Smooth muscle cell (in vitro differentiated cells): ENCODE results near the gene LDB2. TPM values are rescaled to one million over a fixed set of nuclear protein-coding genes. Genes with fewer than 3 reads are reported as not detected.

Source experiments
- DNase-seq: peaks from one replicate; lab custom pipeline; 2025; ENCODE audit not compliant: unreplicated experiment; lab: John Stamatoyannopoulos, UW
- H2AFZ ChIP-seq: fragments of 200-600 bp; sonication (generic); 2 replicates; pipeline ENCODE4 v1.6.0; 2016; ENCODE audit warnings: antibody characterized with exemption, low read depth, mild to moderate bottlenecking
- H3F3A ChIP-seq: fragments of 200-600 bp; sonication (generic); 2 replicates; pipeline ENCODE4 v1.6.0; 2017; ENCODE audit warnings: antibody characterized with exemption, low read depth
- H3K27ac ChIP-seq: fragments of 200-600 bp; sonication (generic); 2 replicates; pipeline ENCODE4 v1.5.1; 2016; ENCODE audit warnings: low read depth, mild to moderate bottlenecking
- H3K27me3 ChIP-seq: fragments of 200-600 bp; sonication (generic); 2 replicates; pipeline ENCODE4 v1.6.1; 2016; ENCODE audit warnings: low read depth, mild to moderate bottlenecking
- H3K36me3 ChIP-seq: fragments of 200-600 bp; sonication (generic); 2 replicates; pipeline ENCODE4 v1.5.1; 2016; ENCODE audit warnings: low read depth
- H3K4me1 ChIP-seq: fragments of 200-600 bp; sonication (generic); 2 replicates; pipeline ENCODE4 v1.5.1; 2016; ENCODE audit warnings: low read depth
- H3K4me2 ChIP-seq: fragments of 200-600 bp; sonication (generic); 2 replicates; pipeline ENCODE4 v1.6.0; 2016; ENCODE audit warnings: mild to moderate bottlenecking
- H3K4me3 ChIP-seq: fragments of 200-600 bp; sonication (generic); 2 replicates; pipeline ENCODE4 v1.5.1; 2016; ENCODE audit warnings: mild to moderate bottlenecking
- H3K79me2 ChIP-seq: fragments of 200-600 bp; sonication (generic); 2 replicates; pipeline ENCODE4 v1.6.0; 2016; ENCODE audit warnings: low read depth, mild to moderate bottlenecking
- H3K9ac ChIP-seq: fragments of 200-600 bp; sonication (generic); 2 replicates; pipeline ENCODE4 v1.6.0; 2016; ENCODE audit warnings: low read depth
- H3K9me3 ChIP-seq: fragments of 200-600 bp; sonication (generic); replicated peaks from 2 replicates; pipeline ENCODE4 v1.5.1; 2016; ENCODE audit warnings: low read depth
- H4K20me1 ChIP-seq: fragments of 200-600 bp; sonication (generic); 2 replicates; pipeline ENCODE4 v1.6.0; 2016; ENCODE audit warnings: low read depth
- CTCF ChIP-seq: fragments of 200-600 bp; sonication (generic); IDR thresholded peaks from 2 replicates; pipeline ENCODE4 v1.5.1; 2017; ENCODE audit warnings: borderline replicate concordance, mild to moderate bottlenecking, antibody characterized with exemption; ENCODE audit not compliant: insufficient read depth, poor library complexity, severe bottlenecking
- WGBS: methylation state at CpG from one replicate; pipeline ENCODE4 v1.1.7; 2016; ENCODE audit warnings: low lambda C conversion rate; 5-methylcytosine and 5-hydroxymethylcytosine counted together
- polyA plus RNA-seq: library from polyadenylated mRNA; unstranded; fragments of >200 nt; fragmentation: Nextera tagmentation; extraction: Ambion mirVana; gene quantifications from 2 replicates; pipeline ENCODE4 v1.2.1, GENCODE V29; 2016
- total RNA-seq: library from RNA; depleted of rRNA; stranded (reverse); fragments of >200 nt; gene quantifications from 2 replicates; pipeline ENCODE4 v1.2.3, GENCODE V29; 2014

Gene LDB2
- total and polyA plus RNA-seq, 2 experiments from 2014 or later, result 30.6 to 61.5 TPM

GRCh38 chr4:16588651-16589050 lies 309.8 kb downstream of the LDB2 start:
- no peak overlapping the region for H3K9ac ChIP-seq
- no peaks in the 10 kb centered on the region for H3K27me3 ChIP-seq
- no peaks in the 10 kb centered on the region for H3K36me3 ChIP-seq
- no peak overlapping the region for H2AFZ ChIP-seq
- no peaks in the 10 kb centered on the region for H3K79me2 ChIP-seq
- WGBS, result 97% methylated on average over 6 of the region's 6 CpGs
- H3K4me3 ChIP-seq, result no peak overlapping the region
- no peak for TF ChIP-seq CTCF
- H3K4me2 ChIP-seq, result no peak overlapping the region
- no peak overlapping the region for H3K27ac ChIP-seq
- H4K20me1 ChIP-seq, result no peaks in the 10 kb centered on the region
- peaks cover 21% of the 10 kb centered on the region for H3K4me1 ChIP-seq
- H3K9me3 ChIP-seq, result no peaks in the 10 kb centered on the region
- no peaks in the 10 kb centered on the region for H3F3A ChIP-seq
- no peak for DNase-seq

DNA sequence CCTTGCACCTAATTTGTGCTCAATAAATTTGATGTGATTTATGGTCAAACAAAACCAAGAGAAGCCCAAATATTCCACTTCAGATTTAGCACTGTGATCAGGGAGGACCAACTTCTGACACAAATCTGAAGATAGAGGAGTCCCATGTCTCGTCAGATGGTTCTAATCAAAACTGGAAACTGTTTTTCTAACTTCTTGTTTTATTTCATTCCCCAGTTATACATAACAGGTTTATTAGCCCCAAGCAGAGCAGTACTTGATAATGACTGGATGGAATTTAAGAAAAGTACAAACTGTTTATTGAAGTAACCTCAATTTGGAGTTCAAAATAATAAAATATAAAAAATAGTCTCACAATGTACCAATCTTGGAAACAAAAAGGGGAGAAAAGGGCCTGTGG lies 310.3 kb downstream of the LDB2 start:
- Histone ChIP-seq H3K4me1 (peaks cover 21% of the 10 kb centered on the region), H3K27ac (no peak overlapping the region), H3K4me2 (no peak overlapping the region), H3K36me3 (no peaks in the 10 kb centered on the region), H3K27me3 (no peaks in the 10 kb centered on the region), H2AFZ (no peak overlapping the region), H3K4me3 (no peak overlapping the region), H3K79me2 (no peaks in the 10 kb centered on the region), H3K9me3 (no peaks in the 10 kb centered on the region), H3F3A (no peaks in the 10 kb centered on the region), H4K20me1 (no peaks in the 10 kb centered on the region), H3K9ac (no peak overlapping the region)
- no peak for DNase-seq
- TF ChIP-seq CTCF, result no peak
- 95% methylated on average over 1 of the region's 1 CpG for WGBS

- WGBS, result 97% methylated on average over 7 of the region's 7 CpGs
- no peak overlapping the region for H3K4me2 ChIP-seq
Measured at GRCh38 chr4:16585053-16585452, 313.4 kb downstream of the LDB2 start.

More at GRCh38 chr4:16585053-16585452, 313.4 kb downstream of the LDB2 start:
- H3K9me3 ChIP-seq, result no peaks in the 10 kb centered on the region
- no peaks in the 10 kb centered on the region for H3K4me1 ChIP-seq
- no peak overlapping the region for H2AFZ ChIP-seq
- H3K4me3 ChIP-seq, result no peak overlapping the region
- no peak overlapping the region for H3K9ac ChIP-seq
- H3F3A ChIP-seq, result no peaks in the 10 kb centered on the region
- no peak for DNase-seq
- H3K27me3 ChIP-seq, result no peaks in the 10 kb centered on the region
- H3K27ac ChIP-seq, result no peak overlapping the region
- H4K20me1 ChIP-seq, result no peaks in the 10 kb centered on the region
- H3K79me2 ChIP-seq, result no peaks in the 10 kb centered on the region
- no peak for TF ChIP-seq CTCF
- no peaks in the 10 kb centered on the region for H3K36me3 ChIP-seq
